Measurements from ENCODE around the gene RGS17. TPM values are rescaled to one million over a fixed set of nuclear protein-coding genes. Genes with fewer than 3 reads are reported as not detected.
A peak's percentile ranks its signal among the peaks of the same experiment; 100 is the strongest.

Gene RGS17
- total RNA-seq, 1 donor from 2014 or later: 0.26 TPM

DNA sequence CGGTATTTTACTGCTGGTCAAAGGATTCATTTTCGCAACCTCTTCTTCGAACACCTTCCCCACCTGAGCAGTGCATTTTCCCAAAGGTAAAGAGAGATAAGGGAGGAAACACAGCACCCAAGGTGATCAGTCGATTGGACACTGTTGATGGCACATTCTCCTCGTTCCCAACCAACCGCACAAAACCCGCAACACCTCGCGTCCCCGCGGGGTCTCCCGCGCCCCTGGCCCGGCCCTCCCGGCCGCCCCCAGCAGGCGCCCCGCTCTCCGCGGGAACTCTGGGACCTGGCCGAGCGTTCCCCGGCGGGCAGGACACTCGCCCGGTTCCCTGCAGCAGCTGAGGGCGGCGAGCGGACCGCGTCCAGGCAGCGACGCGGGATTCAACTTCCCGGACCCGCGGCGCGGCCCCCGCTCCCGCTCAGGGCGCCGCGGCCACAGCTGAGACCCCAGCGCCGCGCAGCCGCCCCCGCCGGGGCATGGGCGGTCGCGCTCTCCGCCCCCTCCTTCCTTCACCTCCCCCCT is 506 bp downstream of the RGS17 start:
- TF ChIP-seq, protein P1, sequence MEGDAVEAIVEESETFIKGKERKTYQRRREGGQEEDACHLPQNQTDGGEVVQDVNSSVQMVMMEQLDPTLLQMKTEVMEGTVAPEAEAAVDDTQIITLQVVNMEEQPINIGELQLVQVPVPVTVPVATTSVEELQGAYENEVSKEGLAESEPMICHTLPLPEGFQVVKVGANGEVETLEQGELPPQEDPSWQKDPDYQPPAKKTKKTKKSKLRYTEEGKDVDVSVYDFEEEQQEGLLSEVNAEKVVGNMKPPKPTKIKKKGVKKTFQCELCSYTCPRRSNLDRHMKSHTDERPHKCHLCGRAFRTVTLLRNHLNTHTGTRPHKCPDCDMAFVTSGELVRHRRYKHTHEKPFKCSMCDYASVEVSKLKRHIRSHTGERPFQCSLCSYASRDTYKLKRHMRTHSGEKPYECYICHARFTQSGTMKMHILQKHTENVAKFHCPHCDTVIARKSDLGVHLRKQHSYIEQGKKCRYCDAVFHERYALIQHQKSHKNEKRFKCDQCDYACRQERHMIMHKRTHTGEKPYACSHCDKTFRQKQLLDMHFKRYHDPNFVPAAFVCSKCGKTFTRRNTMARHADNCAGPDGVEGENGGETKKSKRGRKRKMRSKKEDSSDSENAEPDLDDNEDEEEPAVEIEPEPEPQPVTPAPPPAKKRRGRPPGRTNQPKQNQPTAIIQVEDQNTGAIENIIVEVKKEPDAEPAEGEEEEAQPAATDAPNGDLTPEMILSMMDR (IDR thresholded peaks at IDR 0.05): no peak
- H3K4me3 ChIP-seq: peak overlapping the region; percentile 56
- DNase-seq: peak; percentile 49
- ATAC-seq: peak; percentile 26
- H3K9me3 ChIP-seq: no peaks in the 10 kb centered on the region
- H3K27me3 ChIP-seq: peaks cover 41% of the 10 kb centered on the region
- intact Hi-C loops (cut with DNase I): no loop called here
- H3K27ac ChIP-seq: no peak overlapping the region
- no peaks in the 10 kb centered on the region for H3K36me3 ChIP-seq
- H3K4me1 ChIP-seq: peaks cover 16% of the 10 kb centered on the region

DNA sequence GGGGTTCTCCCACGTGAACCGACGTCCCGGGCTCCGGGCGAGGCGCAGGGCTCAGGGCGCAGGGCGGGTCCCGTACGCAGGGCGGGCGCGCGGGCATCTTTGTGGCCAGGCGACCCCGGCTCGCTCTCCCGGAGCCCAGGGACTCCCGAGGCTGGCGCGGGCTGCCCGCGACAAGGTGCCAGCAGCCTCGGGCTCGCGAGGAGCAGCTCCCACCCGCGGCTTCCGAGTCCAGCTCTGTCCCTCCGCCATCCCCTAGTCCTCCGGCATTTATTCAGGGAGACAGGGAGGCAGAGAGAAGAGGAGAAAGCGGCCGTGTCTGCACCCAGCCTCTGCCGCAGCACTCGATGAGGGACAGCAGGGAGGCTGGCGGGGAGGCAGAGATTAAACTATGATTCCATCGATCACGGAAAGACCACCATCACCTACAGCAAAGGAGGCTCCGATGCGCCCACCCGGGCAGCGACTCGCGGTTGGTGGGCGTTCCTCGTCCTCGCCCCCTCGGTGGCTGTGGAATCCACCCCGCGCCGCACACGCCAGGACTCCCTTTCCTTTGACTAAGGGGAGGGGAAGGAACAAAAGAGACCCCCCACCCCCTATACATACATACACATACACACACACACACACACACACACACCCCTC is 1.1 kb downstream of the RGS17 start:
- no peak for DNase-seq

DNA sequence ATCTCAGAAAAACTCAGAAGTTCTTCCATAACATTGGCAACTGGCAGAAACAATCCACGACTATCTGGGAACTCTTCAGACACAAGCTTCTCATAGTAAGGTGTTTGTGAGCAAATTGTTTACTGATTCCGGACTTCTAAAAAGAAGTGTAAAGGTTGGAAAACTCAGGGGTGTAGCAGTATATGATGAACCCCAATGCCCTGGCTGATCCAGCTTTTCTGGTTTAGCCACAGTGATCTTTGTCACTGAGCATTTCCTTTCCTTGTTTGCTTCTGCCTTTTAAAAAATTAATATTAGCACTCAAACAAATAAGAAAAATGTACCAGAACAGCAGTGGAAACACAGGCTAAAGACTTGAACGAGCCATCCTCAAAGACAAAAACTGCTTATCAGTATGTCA is 4.9 kb downstream of the RGS17 start:
- peaks cover 16% of the 10 kb centered on the region for H3K4me1 ChIP-seq
- DNase-seq (no peak), ATAC-seq (no peak)
- TF ChIP-seq, protein P1 (IDR thresholded peaks at IDR 0.05): no peak
- H3K4me3 ChIP-seq: no peak overlapping the region
- H3K36me3 ChIP-seq: no peaks in the 10 kb centered on the region
- intact Hi-C loops (cut with DNase I): no loop called here
- no peak overlapping the region for H3K27ac ChIP-seq
- H3K9me3 ChIP-seq: no peaks in the 10 kb centered on the region
- peaks cover 41% of the 10 kb centered on the region for H3K27me3 ChIP-seq

More for the DNA sequence above, 1.1 kb downstream of the RGS17 start:
- Histone ChIP-seq H3K4me1 (peaks cover 16% of the 10 kb centered on the region), H3K27me3 (peaks cover 41% of the 10 kb centered on the region), H3K4me3 (peak overlapping the region; percentile 56), H3K36me3 (no peaks in the 10 kb centered on the region), H3K9me3 (no peaks in the 10 kb centered on the region), H3K27ac (no peak overlapping the region)
- intact Hi-C loops (cut with DNase I): no loop called here
- TF ChIP-seq, protein P1 (IDR thresholded peaks at IDR 0.05): no peak
- ATAC-seq: peak; percentile 31

DNA sequence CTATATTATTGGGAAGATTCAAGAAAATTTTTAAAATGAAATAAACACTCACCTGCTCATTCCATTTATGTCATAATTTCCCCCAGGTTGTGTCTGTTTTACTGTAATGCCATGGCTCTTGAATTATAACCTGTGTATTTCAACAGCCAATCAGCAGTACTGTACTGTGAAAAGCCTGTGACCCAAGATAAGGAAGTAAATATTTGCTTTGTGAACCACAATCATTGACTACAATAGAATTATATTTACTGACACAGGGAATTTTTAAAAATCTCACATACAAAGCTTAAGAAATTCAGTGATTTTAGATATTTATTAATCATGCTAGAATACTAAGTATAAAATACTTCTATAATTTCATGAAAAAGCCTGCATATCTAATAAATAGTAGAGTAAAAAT is 6.0 kb downstream of the RGS17 start:
- Histone ChIP-seq H3K9me3 (no peaks in the 10 kb centered on the region), H3K27me3 (peaks cover 39% of the 10 kb centered on the region), H3K4me1 (peaks cover 8% of the 10 kb centered on the region), H3K36me3 (no peaks in the 10 kb centered on the region), H3K4me3 (no peak overlapping the region), H3K27ac (no peak overlapping the region)
- TF ChIP-seq, protein P1 (IDR thresholded peaks at IDR 0.05): no peak
- ATAC-seq (peak; percentile 60), DNase-seq (no peak)
- intact Hi-C loops (cut with DNase I): no loop called here

DNA sequence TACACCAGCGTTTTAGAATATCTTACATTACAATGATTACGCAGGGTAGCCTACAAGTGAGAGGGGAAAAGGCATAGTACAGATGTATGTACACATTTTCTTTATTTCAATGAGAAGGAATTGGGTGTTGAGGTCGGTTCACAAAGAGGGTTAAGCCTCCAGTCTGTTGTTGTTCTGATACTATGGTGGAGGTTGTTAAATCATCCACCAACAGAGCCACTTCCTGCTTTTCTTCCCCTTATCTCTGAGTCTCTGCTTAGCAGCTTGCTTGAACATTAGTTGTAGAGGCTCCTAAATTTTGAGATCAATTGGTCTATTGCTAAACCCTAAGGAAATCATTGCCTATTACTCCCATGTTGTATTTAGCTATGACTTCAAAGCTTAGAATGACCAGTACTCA is 7.3 kb downstream of the RGS17 start:
- TF ChIP-seq, protein P1 (IDR thresholded peaks at IDR 0.05): no peak
- Histone ChIP-seq H3K9me3 (no peaks in the 10 kb centered on the region), H3K36me3 (no peaks in the 10 kb centered on the region), H3K4me1 (no peaks in the 10 kb centered on the region), H3K27ac (no peak overlapping the region), H3K27me3 (peaks cover 26% of the 10 kb centered on the region), H3K4me3 (no peak overlapping the region)
- DNase-seq: no peak
- ATAC-seq: no peak
- intact Hi-C loops (cut with DNase I): no loop called here
